K562 (cell line): ENCODE data around the gene OR8B12. TPM values are rescaled to one million over a fixed set of nuclear protein-coding genes. Genes with fewer than 3 reads are reported as not detected.

Source experiments
- ATAC-seq: fragments of 200-7000 bp; cut with Tn5 transposase; 3 replicates; pipeline ENCODE4 v1.9.1; 2020; ENCODE audit warnings: moderate library complexity
- BruUV-seq: library from RNA; stranded (reverse); fragments of 400-500 nt; replicated peaks from 2 replicates; lab custom pipeline; 2021; lab: Mats Ljungman, UMichigan
- CTCF ChIA-PET: fragments of 300-600 bp; formaldehyde crosslinking; extraction: SDS; loops from one replicate; lab custom pipeline; 2021; ENCODE audit warnings: low intra/inter-chr PET ratio; lab: Yijun Ruan, JAX
- POLR2A ChIA-PET: fragments of 300-600, 350-650 bp; sonication (Branson Sonifier 250); formaldehyde crosslinking; extraction: SDS; loops from one replicate; lab custom pipeline; 2021; ENCODE audit warnings: antibody characterized with exemption, inconsistent platforms; lab: Yijun Ruan, JAX
- DNase-seq, 4 experiments: peaks; one replicate each; pipeline versions ENCODE4 v3.0.0 to v3.0.0-alpha.2; 2011 to 2018; ENCODE audit warnings: low spot score in 3 of 4, mixed read lengths in 3 of 4; ENCODE audit errors: extremely low read depth in 1 of 4
- FAIRE-seq: peaks from 2 replicates; lab custom pipeline; 2011; peaks lifted over from hg19 to GRCh38; lab: Jason Lieb, UNC
- H2AFZ ChIP-seq: 2 replicates; pipeline ENCODE4 v1.6.0; 2011; ENCODE audit warnings: low read depth, low read length, control low read depth, inconsistent platforms
- H3K27ac ChIP-seq: fragments of 200-600 bp; 3 replicates; pipeline ENCODE4 v1.8.0; 2011; ENCODE audit warnings: low read depth, mild to moderate bottlenecking, control low read depth, inconsistent platforms, low read length, moderate library complexity, mixed read lengths; ENCODE audit errors: extremely low read depth
- H3K27me3 ChIP-seq, 2 experiments: fragments of 300-600 bp in 1 of 2; 2 replicates in 1 of 2; 3 replicates in 1 of 2; pipeline versions ENCODE4 v1.6.0 to v1.8.0; 2011; ENCODE audit warnings: inconsistent platforms in 2 of 2, low read length in 2 of 2, mild to moderate bottlenecking in 1 of 2, mixed read lengths in 1 of 2, moderate library complexity in 1 of 2; ENCODE audit not compliant: control insufficient read depth in 2 of 2, insufficient read depth in 2 of 2
- H3K36me3 ChIP-seq: fragments of 300-600 bp; 3 replicates; pipeline ENCODE4 v1.8.0; 2011; ENCODE audit warnings: mild to moderate bottlenecking, low read length, inconsistent platforms; ENCODE audit not compliant: control insufficient read depth, insufficient read depth
- H3K4me1 ChIP-seq, 2 experiments: fragments of 200-600 bp in 1 of 2; replicated peaks in 1 of 2; 2 replicates in 1 of 2; 3 replicates in 1 of 2; pipeline versions ENCODE4 v1.5.1 to v1.8.0; 2011; ENCODE audit warnings: inconsistent platforms in 2 of 2, low read length in 2 of 2, mild to moderate bottlenecking in 1 of 2, mixed read lengths in 1 of 2, moderate library complexity in 1 of 2; ENCODE audit not compliant: control insufficient read depth in 2 of 2, insufficient read depth in 2 of 2
- H3K4me2 ChIP-seq: 2 replicates; pipeline ENCODE4 v1.6.1; 2011; ENCODE audit warnings: low read length, control low read depth, inconsistent platforms, mixed read lengths; ENCODE audit not compliant: insufficient read depth
- H3K4me3 ChIP-seq: fragments of 200-600 bp; sonication (generic), shearing (Covaris generic); 2 replicates; pipeline ENCODE4 v1.5.1; 2016; ENCODE audit warnings: control low read depth, inconsistent platforms
- H3K79me2 ChIP-seq: fragments of 200-600 bp; 3 replicates; pipeline ENCODE4 v1.8.0; 2011; ENCODE audit warnings: low read length, inconsistent platforms; ENCODE audit not compliant: control insufficient read depth, insufficient read depth
- H3K9ac ChIP-seq, 2 experiments: 2 replicates each; pipeline versions ENCODE4 v1.6.0 to v1.6.1; 2011; ENCODE audit warnings: low read depth in 2 of 2, low read length in 2 of 2, control low read depth in 1 of 2, inconsistent platforms in 1 of 2, mild to moderate bottlenecking in 1 of 2, mixed read lengths in 1 of 2; ENCODE audit not compliant: insufficient read depth in 1 of 2
- H3K9me1 ChIP-seq: one replicate; pipeline ENCODE4 v1.6.0; 2011; ENCODE audit warnings: inconsistent platforms, mild to moderate bottlenecking, low read length, moderate library complexity; ENCODE audit not compliant: control insufficient read depth, insufficient read depth
- H3K9me3 ChIP-seq: replicated peaks from 2 replicates; pipeline ENCODE4 v1.5.1; 2011; ENCODE audit warnings: low read depth, low read length, inconsistent platforms; ENCODE audit not compliant: control insufficient read depth, insufficient read depth
- H4K20me1 ChIP-seq: replicated peaks from 2 replicates; pipeline ENCODE4 v1.6.1; 2011; ENCODE audit warnings: low read length, inconsistent platforms, mixed read lengths; ENCODE audit not compliant: control insufficient read depth, insufficient read depth
- ATF4 ChIP-seq: fragments of 450-650 bp; formaldehyde crosslinking; IDR thresholded peaks from 2 replicates; pipeline ENCODE4 v1.4.0; 2022; ENCODE audit warnings: mild to moderate bottlenecking, moderate library complexity
- BHLHE40 ChIP-seq: IDR thresholded peaks from 2 replicates; pipeline ENCODE4 v1.6.1; 2011; ENCODE audit warnings: low read length, improper control_type of control experiment
- E2F4 ChIP-seq: sonication (generic); formaldehyde crosslinking; IDR thresholded peaks from 2 replicates; pipeline ENCODE4 v1.8.0; 2022; ENCODE audit warnings: mild to moderate bottlenecking, low read depth, missing genetic modification reagents
- E4F1 ChIP-seq: fragments of 250-450 bp; sonication (Bioruptor Pico); IDR thresholded peaks from 2 replicates; pipeline ENCODE4 v1.5.0; 2021; ENCODE audit warnings: mild to moderate bottlenecking, borderline replicate concordance
- RBM25 ChIP-seq: fragments of 200-400 bp; formaldehyde crosslinking; IDR thresholded peaks from 2 replicates; pipeline ENCODE4 v1.6.1; 2018; ENCODE audit warnings: low read length, low read depth, moderate library complexity; ENCODE audit not compliant: severe bottlenecking
- SAFB2 ChIP-seq: fragments of 200-400 bp; formaldehyde crosslinking; IDR thresholded peaks from 2 replicates; pipeline ENCODE4 v1.6.1; 2018; ENCODE audit warnings: borderline replicate concordance, low read length, low read depth, moderate library complexity; ENCODE audit not compliant: severe bottlenecking
- U2AF1 ChIP-seq: fragments of 200-400 bp; formaldehyde crosslinking; optimal IDR thresholded peaks from 2 replicates; pipeline ENCODE3; 2017; ENCODE audit warnings: mild to moderate bottlenecking, low read depth, low read length, moderate library complexity
- ZBTB1 ChIP-seq: sonication (generic); formaldehyde crosslinking; IDR thresholded peaks from 2 replicates; pipeline ENCODE4 v1.8.1; 2023; ENCODE audit warnings: missing genetic modification reagents, low read depth, mild to moderate bottlenecking, borderline replicate concordance
- ZNF165 ChIP-seq: fragments of 250-450 bp; sonication (Bioruptor Pico); IDR thresholded peaks from 2 replicates; pipeline ENCODE4 v1.4.0; 2020; ENCODE audit warnings: borderline replicate concordance
- ZNF431 ChIP-seq: sonication (generic); formaldehyde crosslinking; IDR thresholded peaks from 2 replicates; pipeline ENCODE4 v1.8.0; 2022; ENCODE audit warnings: mild to moderate bottlenecking, missing genetic modification reagents
- ZNF57 ChIP-seq: fragments of 450-650 bp; formaldehyde crosslinking; IDR thresholded peaks from 2 replicates; pipeline ENCODE4 v1.4.0; 2020; ENCODE audit warnings: mild to moderate bottlenecking, moderate library complexity
- ZNF589 ChIP-seq: fragments of 200-800 bp; sonication (Bioruptor generic); IDR thresholded peaks from 2 replicates; pipeline ENCODE4 v1.6.1; 2016; ENCODE audit warnings: low read depth, missing genetic modification characterization, missing compliant biosample characterization
- ZNF764 ChIP-seq: fragments of 250-450 bp; sonication (Bioruptor Pico); IDR thresholded peaks from 2 replicates; pipeline ENCODE4 v1.4.0; 2020; ENCODE audit warnings: low read depth, mild to moderate bottlenecking, moderate library complexity
- WGBS: fragments of 100-300 bp; shearing (Covaris generic); methylation state at CpG from one replicate; pipeline ENCODE4 v1.1.6; 2016; ENCODE audit warnings: low coverage, mixed read lengths; ENCODE audit not compliant: insufficient coverage; ENCODE audit errors: missing lambda C conversion rate; 5-methylcytosine and 5-hydroxymethylcytosine counted together
- in situ Hi-C: fragments of 300-500 bp; cut with MboI; formaldehyde crosslinking; loops from 4 replicates; pipeline ENCODE4 v1.15.0; 2018; ENCODE audit warnings: inconsistent platforms, mixed read lengths
- intact Hi-C: fragments of 100-400 bp; cut with micrococcal nuclease; formaldehyde crosslinking; loops from 2 replicates; pipeline ENCODE4 v1.14.2; 2022
- polyA plus RNA-seq, 8 experiments: library from polyadenylated mRNA; depleted of rRNA in 4 of 8; stranded (reverse) in 5 of 8; unstranded in 3 of 8; fragments of >200 nt; fragmentation: Nextera tagmentation in 2 of 8; fragmentation: Illumina TruSeq in 1 of 8; extraction: Ambion mirVana in 2 of 8; extraction: Trizol in 1 of 8; gene quantifications; 2 replicates each; pipeline versions ENCODE4 v1.2.1 to v1.2.3, GENCODE V29; 2011 to 2014; ENCODE audit warnings: inconsistent platforms in 1 of 8, missing spikeins in 1 of 8
- total RNA-seq, 7 experiments: library from RNA; depleted of rRNA in 6 of 7; stranded (reverse); fragments of >200 nt in 6 of 7; fragmentation: Illumina TruSeq in 2 of 7; extraction: Trizol in 2 of 7; gene quantifications; 2 replicates each; pipeline versions ENCODE4 v1.2.1 to v1.2.3, GENCODE V29; 2011 to 2021; ENCODE audit warnings: low replicate concordance in 1 of 7

Gene OR8B12
- total and polyA plus RNA-seq, 9 of the 15 experiments (the other 6 are each of a cell fraction or from before 2014, with no cell fraction given) = 0.06 TPM; not detected in 8

GRCh38 chr11:124510279-124510678 lies 33.2 kb downstream of the OR8B12 start (continued):
- TF ChIP-seq U2AF1 = no peak
- no peak for TF ChIP-seq ZNF165 (CRISPR knock-in tag)
- no peak for TF ChIP-seq ZNF57

GRCh38 chr11:124499711-124500110 lies 43.7 kb downstream of the OR8B12 start:
- BruUV-seq = no TSS peak
- in situ Hi-C loops (no loop called here), intact Hi-C loops (no loop called here)
- no peaks in the 10 kb centered on the region for H3K36me3 ChIP-seq
- H3K4me3 ChIP-seq = no peak overlapping the region
- WGBS = 25% methylated on average over 8 of the region's 8 CpGs
- ChIA-PET POLR2A (interaction anchor here (0.9 kb wide), 1 partner anchor 28 kb away, joined by 4 read pairs; no protein-coding TSS in a partner anchor), CTCF (no interaction called here)
- no peaks in the 10 kb centered on the region for H3K79me2 ChIP-seq
- ATAC-seq (no peak), DNase-seq (no peak), FAIRE-seq (no peak)
- H3K9me1 ChIP-seq = no peaks in the 10 kb centered on the region
- H3K4me1 ChIP-seq = no peaks in the 10 kb centered on the region
- no peak overlapping the region for H3K27ac ChIP-seq
- no peaks in the 10 kb centered on the region for H4K20me1 ChIP-seq
- no peak overlapping the region for H3K9ac ChIP-seq
- no peak overlapping the region for H2AFZ ChIP-seq
- H3K27me3 ChIP-seq = no peaks in the 10 kb centered on the region
- no peaks in the 10 kb centered on the region for H3K9me3 ChIP-seq
- H3K4me2 ChIP-seq = no peak overlapping the region
- TF ChIP-seq ZNF431 (no peak), RBM25 (no peak), ZNF589 (CRISPR knock-in tag) (no peak), ZNF764 (CRISPR knock-in tag) (no peak), BHLHE40 (no peak), ATF4 (CRISPR knock-in tag) (no peak), E2F4 (CRISPR knock-in tag) (no peak), SAFB2 (no peak), ZBTB1 (CRISPR knock-in tag) (no peak), E4F1 (no peak)
